GM23338 (cell line): ENCODE data around the gene TTC27. TPM values are rescaled to one million over a fixed set of nuclear protein-coding genes. Genes with fewer than 3 reads are reported as not detected.

ENCODE experiments used
- ATAC-seq: fragments of 200-7000 bp; cut with Tn5 transposase; 3 replicates; pipeline ENCODE4 v1.9.1; 2020
- DNase-seq: peaks from one replicate; pipeline ENCODE4 v3.0.0-alpha.2; 2015; ENCODE audit warnings: low spot score
- H2AFZ ChIP-seq: fragments of 200-600 bp; sonication (generic); 2 replicates; pipeline ENCODE4 v1.8.0; 2016; ENCODE audit warnings: antibody characterized with exemption, mild to moderate bottlenecking, moderate library complexity
- H3F3A ChIP-seq: fragments of 200-600 bp; sonication (generic); replicated peaks from 2 replicates; pipeline ENCODE4 v1.8.0; 2017; ENCODE audit warnings: antibody characterized with exemption, mixed run types, low read depth
- H3K27ac ChIP-seq: fragments of 200-600 bp; sonication (generic); 2 replicates; pipeline ENCODE4 v1.6.1; 2016; ENCODE audit warnings: low read depth
- H3K27me3 ChIP-seq: fragments of 200-600 bp; sonication (generic); 2 replicates; pipeline ENCODE4 v1.8.0; 2016; ENCODE audit warnings: mild to moderate bottlenecking, mixed run types, moderate library complexity; ENCODE audit not compliant: insufficient read depth
- H3K36me3 ChIP-seq: fragments of 200-600 bp; sonication (generic); 2 replicates; pipeline ENCODE4 v1.8.0; 2016; ENCODE audit warnings: mild to moderate bottlenecking; ENCODE audit not compliant: insufficient read depth
- H3K4me1 ChIP-seq: fragments of 200-600 bp; sonication (generic); 2 replicates; pipeline ENCODE4 v1.8.0; 2016; ENCODE audit warnings: mild to moderate bottlenecking, moderate library complexity; ENCODE audit not compliant: insufficient read depth
- H3K4me2 ChIP-seq: fragments of 200-600 bp; sonication (generic); 2 replicates; pipeline ENCODE4 v1.7.1; 2017; ENCODE audit warnings: mixed run types
- H3K4me3 ChIP-seq: fragments of 200-600 bp; sonication (generic); 2 replicates; pipeline ENCODE4 v1.6.1; 2016; ENCODE audit warnings: mixed run types
- H3K79me2 ChIP-seq: fragments of 200-600 bp; sonication (generic); replicated peaks from 2 replicates; pipeline ENCODE4 v1.8.0; 2017; ENCODE audit warnings: mild to moderate bottlenecking; ENCODE audit not compliant: insufficient read depth
- H3K9me2 ChIP-seq: fragments of 200-600 bp; sonication (generic); 2 replicates; pipeline ENCODE4 v1.8.0; 2017; ENCODE audit not compliant: insufficient read depth
- H4K20me1 ChIP-seq: fragments of 200-600 bp; sonication (generic); replicated peaks from 2 replicates; pipeline ENCODE4 v1.8.0; 2017; ENCODE audit warnings: mild to moderate bottlenecking; ENCODE audit not compliant: insufficient read depth
- H3K27ac Mint-ChIP-seq: 2 replicates; pipeline ENCODE4 v1.8.0; 2020; ENCODE audit warnings: inconsistent platforms, mild to moderate bottlenecking, moderate library complexity, mixed read lengths
- H3K27me3 Mint-ChIP-seq: 3 replicates; pipeline ENCODE4 v1.8.0; 2022; ENCODE audit warnings: low read depth, mild to moderate bottlenecking, moderate library complexity, mixed read lengths, inconsistent platforms; ENCODE audit not compliant: insufficient read depth, poor library complexity
- H3K36me3 Mint-ChIP-seq: 3 replicates; pipeline ENCODE4 v1.8.0; 2021; ENCODE audit warnings: low read depth, mild to moderate bottlenecking, inconsistent platforms, moderate library complexity, mixed read lengths
- H3K4me1 Mint-ChIP-seq: 3 replicates; pipeline ENCODE4 v1.8.0; 2020; ENCODE audit warnings: mild to moderate bottlenecking, inconsistent platforms, mixed read lengths
- H3K4me3 Mint-ChIP-seq: 3 replicates; pipeline ENCODE4 v1.8.0; 2021; ENCODE audit warnings: moderate library complexity, mild to moderate bottlenecking, inconsistent platforms, mixed read lengths
- H3K9me3 Mint-ChIP-seq: 3 replicates; pipeline ENCODE4 v1.8.0; 2020; ENCODE audit warnings: moderate library complexity, mild to moderate bottlenecking, inconsistent platforms, mixed read lengths
- CREB1 ChIP-seq: fragments of 250-450 bp; sonication (Bioruptor Pico); IDR thresholded peaks from 2 replicates; pipeline ENCODE4 v1.5.0; 2020; ENCODE audit warnings: low read depth, mild to moderate bottlenecking, moderate library complexity
- ETS1 ChIP-seq: IDR thresholded peaks from 2 replicates; pipeline ENCODE4 v1.6.1; 2016; ENCODE audit warnings: antibody characterized with exemption
- EZH2 ChIP-seq: fragments of 200-600 bp; sonication (generic); IDR thresholded peaks from one replicate; pipeline ENCODE4 v1.8.0; 2017; ENCODE audit warnings: antibody characterized with exemption, mild to moderate bottlenecking, low read depth; ENCODE audit not compliant: unreplicated experiment
- EZH2phosphoT487 ChIP-seq: fragments of 200-600 bp; sonication (generic); IDR thresholded peaks from one replicate; pipeline ENCODE4 v1.8.1; 2018; ENCODE audit warnings: antibody characterized with exemption; ENCODE audit not compliant: unreplicated experiment
- JUNB ChIP-seq: IDR thresholded peaks from one replicate; pipeline ENCODE4 v1.6.1; 2016; ENCODE audit warnings: antibody characterized with exemption; ENCODE audit not compliant: unreplicated experiment
- NANOG ChIP-seq: IDR thresholded peaks from 2 replicates; pipeline ENCODE4 v1.6.1; 2016; ENCODE audit warnings: antibody characterized with exemption, borderline replicate concordance
- STAT1 ChIP-seq: IDR thresholded peaks from one replicate; pipeline ENCODE4 v1.6.1; 2016; ENCODE audit warnings: antibody characterized with exemption; ENCODE audit not compliant: unreplicated experiment
- ZNF331 ChIP-seq: fragments of 250-450 bp; sonication (Bioruptor Pico); IDR thresholded peaks from 2 replicates; pipeline ENCODE4 v1.5.0; 2020; ENCODE audit warnings: low read depth, mild to moderate bottlenecking, moderate library complexity
- polyA plus RNA-seq: library from polyadenylated mRNA; unstranded; fragments of >200 nt; fragmentation: Nextera tagmentation; extraction: Ambion mirVana; gene quantifications from 2 replicates; pipeline ENCODE4 v1.2.1, GENCODE V29; 2016
- total RNA-seq: library from RNA; depleted of rRNA; stranded (reverse); fragments of >200 nt; shearing (Covaris generic); gene quantifications from 2 replicates; pipeline ENCODE4 v1.2.3, GENCODE V29; 2014
- TF ChIP-seq, protein P1 (sequence below): IDR thresholded peaks from one replicate; pipeline ENCODE4 v1.6.1; 2018; ENCODE audit warnings: antibody characterized with exemption; ENCODE audit not compliant: unreplicated experiment
- TF ChIP-seq, protein P2 (sequence below): fragments of 250-450 bp; sonication (Bioruptor Pico); IDR thresholded peaks from 2 replicates; pipeline ENCODE4 v1.5.0; 2020; ENCODE audit warnings: mild to moderate bottlenecking, moderate library complexity

The TTC27 gene
- total and polyA plus RNA-seq, 2 experiments from 2014 or later = 11.8 to 41.3 TPM

GRCh38 chr2:32719430-32719829, 91.6 kb downstream of the TTC27 start (continued):
- TF ChIP-seq, protein P1, sequence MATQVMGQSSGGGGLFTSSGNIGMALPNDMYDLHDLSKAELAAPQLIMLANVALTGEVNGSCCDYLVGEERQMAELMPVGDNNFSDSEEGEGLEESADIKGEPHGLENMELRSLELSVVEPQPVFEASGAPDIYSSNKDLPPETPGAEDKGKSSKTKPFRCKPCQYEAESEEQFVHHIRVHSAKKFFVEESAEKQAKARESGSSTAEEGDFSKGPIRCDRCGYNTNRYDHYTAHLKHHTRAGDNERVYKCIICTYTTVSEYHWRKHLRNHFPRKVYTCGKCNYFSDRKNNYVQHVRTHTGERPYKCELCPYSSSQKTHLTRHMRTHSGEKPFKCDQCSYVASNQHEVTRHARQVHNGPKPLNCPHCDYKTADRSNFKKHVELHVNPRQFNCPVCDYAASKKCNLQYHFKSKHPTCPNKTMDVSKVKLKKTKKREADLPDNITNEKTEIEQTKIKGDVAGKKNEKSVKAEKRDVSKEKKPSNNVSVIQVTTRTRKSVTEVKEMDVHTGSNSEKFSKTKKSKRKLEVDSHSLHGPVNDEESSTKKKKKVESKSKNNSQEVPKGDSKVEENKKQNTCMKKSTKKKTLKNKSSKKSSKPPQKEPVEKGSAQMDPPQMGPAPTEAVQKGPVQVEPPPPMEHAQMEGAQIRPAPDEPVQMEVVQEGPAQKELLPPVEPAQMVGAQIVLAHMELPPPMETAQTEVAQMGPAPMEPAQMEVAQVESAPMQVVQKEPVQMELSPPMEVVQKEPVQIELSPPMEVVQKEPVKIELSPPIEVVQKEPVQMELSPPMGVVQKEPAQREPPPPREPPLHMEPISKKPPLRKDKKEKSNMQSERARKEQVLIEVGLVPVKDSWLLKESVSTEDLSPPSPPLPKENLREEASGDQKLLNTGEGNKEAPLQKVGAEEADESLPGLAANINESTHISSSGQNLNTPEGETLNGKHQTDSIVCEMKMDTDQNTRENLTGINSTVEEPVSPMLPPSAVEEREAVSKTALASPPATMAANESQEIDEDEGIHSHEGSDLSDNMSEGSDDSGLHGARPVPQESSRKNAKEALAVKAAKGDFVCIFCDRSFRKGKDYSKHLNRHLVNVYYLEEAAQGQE = no peak
- TF ChIP-seq ZNF331 (CRISPR knock-in tag) (no peak), CREB1 (no peak), EZH2 (no peak), ETS1 (no peak), STAT1 (no peak)

GRCh38 chr2:32719933-32720716, 92.3 kb downstream of the TTC27 start:
- ATAC-seq = no peak
- H3K36me3 ChIP-seq = no peaks in the 10 kb centered on the region
- no peak overlapping the region for H3K4me3 ChIP-seq
- Mint-ChIP-seq H3K27ac (no peak overlapping the region), H3K36me3 (peaks cover 8% of the 10 kb centered on the region), H3K9me3 (peaks cover 3% of the 10 kb centered on the region; the same call in 1 of the 3 replicates), H3K4me1 (no peaks in the 10 kb centered on the region), H3K4me3 (no peak overlapping the region), H3K27me3 (peaks cover 2% of the 10 kb centered on the region)
- peaks cover 4% of the 10 kb centered on the region; the same call in 1 of the 2 replicates for H4K20me1 ChIP-seq
- H3K27ac ChIP-seq = no peak overlapping the region
- H3K27me3 ChIP-seq = no peaks in the 10 kb centered on the region
- no peak overlapping the region for H2AFZ ChIP-seq
- H3F3A ChIP-seq = no peaks in the 10 kb centered on the region
- DNase-seq = no peak
- no peaks in the 10 kb centered on the region for H3K4me1 ChIP-seq
- TF ChIP-seq CREB1 (no peak), ETS1 (no peak), JUNB (no peak), STAT1 (no peak), EZH2phosphoT487 (no peak), NANOG (no peak), EZH2 (no peak)
- TF ChIP-seq, protein P2, sequence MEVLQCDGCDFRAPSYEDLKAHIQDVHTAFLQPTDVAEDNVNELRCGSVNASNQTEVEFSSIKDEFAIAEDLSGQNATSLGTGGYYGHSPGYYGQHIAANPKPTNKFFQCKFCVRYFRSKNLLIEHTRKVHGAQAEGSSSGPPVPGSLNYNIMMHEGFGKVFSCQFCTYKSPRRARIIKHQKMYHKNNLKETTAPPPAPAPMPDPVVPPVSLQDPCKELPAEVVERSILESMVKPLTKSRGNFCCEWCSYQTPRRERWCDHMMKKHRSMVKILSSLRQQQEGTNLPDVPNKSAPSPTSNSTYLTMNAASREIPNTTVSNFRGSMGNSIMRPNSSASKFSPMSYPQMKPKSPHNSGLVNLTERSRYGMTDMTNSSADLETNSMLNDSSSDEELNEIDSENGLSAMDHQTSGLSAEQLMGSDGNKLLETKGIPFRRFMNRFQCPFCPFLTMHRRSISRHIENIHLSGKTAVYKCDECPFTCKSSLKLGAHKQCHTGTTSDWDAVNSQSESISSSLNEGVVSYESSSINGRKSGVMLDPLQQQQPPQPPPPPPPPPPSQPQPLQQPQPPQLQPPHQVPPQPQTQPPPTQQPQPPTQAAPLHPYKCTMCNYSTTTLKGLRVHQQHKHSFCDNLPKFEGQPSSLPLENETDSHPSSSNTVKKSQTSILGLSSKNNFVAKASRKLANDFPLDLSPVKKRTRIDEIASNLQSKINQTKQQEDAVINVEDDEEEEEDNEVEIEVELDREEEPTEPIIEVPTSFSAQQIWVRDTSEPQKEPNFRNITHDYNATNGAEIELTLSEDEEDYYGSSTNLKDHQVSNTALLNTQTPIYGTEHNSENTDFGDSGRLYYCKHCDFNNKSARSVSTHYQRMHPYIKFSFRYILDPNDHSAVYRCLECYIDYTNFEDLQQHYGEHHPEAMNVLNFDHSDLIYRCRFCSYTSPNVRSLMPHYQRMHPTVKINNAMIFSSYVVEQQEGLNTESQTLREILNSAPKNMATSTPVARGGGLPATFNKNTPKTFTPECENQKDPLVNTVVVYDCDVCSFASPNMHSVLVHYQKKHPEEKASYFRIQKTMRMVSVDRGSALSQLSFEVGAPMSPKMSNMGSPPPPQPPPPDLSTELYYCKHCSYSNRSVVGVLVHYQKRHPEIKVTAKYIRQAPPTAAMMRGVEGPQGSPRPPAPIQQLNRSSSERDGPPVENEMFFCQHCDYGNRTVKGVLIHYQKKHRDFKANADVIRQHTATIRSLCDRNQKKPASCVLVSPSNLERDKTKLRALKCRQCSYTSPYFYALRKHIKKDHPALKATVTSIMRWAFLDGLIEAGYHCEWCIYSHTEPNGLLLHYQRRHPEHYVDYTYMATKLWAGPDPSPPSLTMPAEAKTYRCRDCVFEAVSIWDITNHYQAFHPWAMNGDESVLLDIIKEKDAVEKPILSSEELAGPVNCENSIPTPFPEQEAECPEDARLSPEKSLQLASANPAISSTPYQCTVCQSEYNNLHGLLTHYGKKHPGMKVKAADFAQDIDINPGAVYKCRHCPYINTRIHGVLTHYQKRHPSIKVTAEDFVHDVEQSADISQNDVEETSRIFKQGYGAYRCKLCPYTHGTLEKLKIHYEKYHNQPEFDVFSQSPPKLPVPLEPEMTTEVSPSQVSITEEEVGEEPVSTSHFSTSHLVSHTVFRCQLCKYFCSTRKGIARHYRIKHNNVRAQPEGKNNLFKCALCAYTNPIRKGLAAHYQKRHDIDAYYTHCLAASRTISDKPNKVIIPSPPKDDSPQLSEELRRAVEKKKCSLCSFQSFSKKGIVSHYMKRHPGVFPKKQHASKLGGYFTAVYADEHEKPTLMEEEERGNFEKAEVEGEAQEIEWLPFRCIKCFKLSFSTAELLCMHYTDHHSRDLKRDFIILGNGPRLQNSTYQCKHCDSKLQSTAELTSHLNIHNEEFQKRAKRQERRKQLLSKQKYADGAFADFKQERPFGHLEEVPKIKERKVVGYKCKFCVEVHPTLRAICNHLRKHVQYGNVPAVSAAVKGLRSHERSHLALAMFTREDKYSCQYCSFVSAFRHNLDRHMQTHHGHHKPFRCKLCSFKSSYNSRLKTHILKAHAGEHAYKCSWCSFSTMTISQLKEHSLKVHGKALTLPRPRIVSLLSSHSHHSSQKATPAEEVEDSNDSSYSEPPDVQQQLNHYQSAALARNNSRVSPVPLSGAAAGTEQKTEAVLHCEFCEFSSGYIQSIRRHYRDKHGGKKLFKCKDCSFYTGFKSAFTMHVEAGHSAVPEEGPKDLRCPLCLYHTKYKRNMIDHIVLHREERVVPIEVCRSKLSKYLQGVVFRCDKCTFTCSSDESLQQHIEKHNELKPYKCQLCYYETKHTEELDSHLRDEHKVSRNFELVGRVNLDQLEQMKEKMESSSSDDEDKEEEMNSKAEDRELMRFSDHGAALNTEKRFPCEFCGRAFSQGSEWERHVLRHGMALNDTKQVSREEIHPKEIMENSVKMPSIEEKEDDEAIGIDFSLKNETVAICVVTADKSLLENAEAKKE (CRISPR knock-in tag) = no peak
- H3K9me2 ChIP-seq = peaks cover 4% of the 10 kb centered on the region; the same call in 1 of the 2 replicates
- H3K79me2 ChIP-seq = no peaks in the 10 kb centered on the region
- no peak overlapping the region for H3K4me2 ChIP-seq
